ENCODE results near the gene LUC7L. TPM values are rescaled to one million over a fixed set of nuclear protein-coding genes. Genes with fewer than 3 reads are reported as not detected.
"Not testable (repeated sequence)": the region's sequence is repeated elsewhere in the genome, so short reads cannot be mapped to it uniquely, and the experiment has no call there.

Gene LUC7L
- polyA plus RNA-seq, 2 of the 4 experiments (the other 2 are of a cell fraction): 51.6 to 67.6 TPM

GRCh38 chr16:154217-155030, 74.8 kb downstream of the LUC7L start:
- ChIA-PET CTCF (interaction anchor here (0.9 to 1.5 kb wide), 3 partner anchors 11 to 58 kb away, joined by 3 to 5 read pairs (median 3); partner anchors contain the start of gene HBQ1), POLR2A (no interaction called here)
- H3K4me3 ChIP-seq: peak overlapping the region; percentile 76
- 0 out of 3 replicates have a peak, but pooled peaks cover 5% of the 10 kb centered on the region for H3K4me1 ChIP-seq
- TF ChIP-seq KDM5A (IDR thresholded peaks at IDR 0.05): no peak
- TF ChIP-seq ZSCAN20 (CRISPR knock-in tag; IDR thresholded peaks at IDR 0.05): no peak
- TF ChIP-seq BCL3 (IDR thresholded peaks at IDR 0.05): no peak
- TF ChIP-seq RCOR1 (IDR thresholded peaks at IDR 0.05; ENCODE audit: low read depth, low read length): no peak
- TF ChIP-seq BHLHE40 (IDR thresholded peaks at IDR 0.05; ENCODE audit: low read depth, low read length): no peak
- TF ChIP-seq GATA3 (IDR thresholded peaks at IDR 0.05; ENCODE audit: borderline replicate concordance): no peak
- no peak for TF ChIP-seq E2F6 (IDR thresholded peaks at IDR 0.05; ENCODE audit: borderline replicate concordance, low read depth)
- no peaks in the 10 kb centered on the region for H3K9me3 ChIP-seq
- peak overlapping the region; percentile 100 for H3K4me2 ChIP-seq
- no peak for FAIRE-seq
- ATAC-seq: peak; percentile 62 to 69
- WGBS (ENCODE audit: missing lambda C conversion rate): 16% methylated on average over 38 of the region's 59 CpGs
- peak overlapping the region; percentile 54 to 75; a peak in 4 of 6 replicates for H3K27ac ChIP-seq
- DNase-seq (ENCODE audit: low read depth in 1 of 2, low spot score in 1 of 2): no peak

- H3K9me3 ChIP-seq; POLR2A ChIA-PET; H3K4me1 ChIP-seq; H3K27ac ChIP-seq; H3K4me3 ChIP-seq; DNase-seq (ENCODE audit: low read depth in 1 of 2, low spot score in 1 of 2); FAIRE-seq; CTCF ChIA-PET: not testable (repeated sequence)
- H3K4me2 ChIP-seq: peak overlapping the region; percentile 100; the same call in 2 of the 3 replicates
- WGBS (ENCODE audit: missing lambda C conversion rate): no CpG with 5 or more reads among the region's 74 CpGs
- ATAC-seq: peak; percentile 60 to 70
Observed at GRCh38 chr16:153550-154216, 75.6 kb downstream of the LUC7L start.

- POLR2A ChIA-PET, H3K4me2 ChIP-seq: not testable (repeated sequence)
Observed at GRCh38 chr16:153129-153521, 76.1 kb downstream of the LUC7L start.

GRCh38 chr16:152141-153128, 76.8 kb downstream of the LUC7L start, which contains the start of gene HBZ:
Gene HBZ (plus strand): TSS chr16:152644. CDS start chr16:152910, 266 bp downstream.
- H3K27ac ChIP-seq: no peak within 1 kb of the TSS
- DNase-seq (ENCODE audit: low read depth in 1 of 2, low spot score in 1 of 2): no peak
- 91% methylated on average over 13 of the region's 17 CpGs for WGBS (ENCODE audit: missing lambda C conversion rate)
- no peak within 1 kb of the TSS for H3K4me3 ChIP-seq
- H3K4me2 ChIP-seq: no peak within 1 kb of the TSS
- FAIRE-seq: no peak
- CTCF ChIA-PET: no interaction called here
- no peak for TF ChIP-seq PHF8 (IDR thresholded peaks at IDR 0.05; ENCODE audit: borderline replicate concordance, low read depth)
- ATAC-seq: no peak
- H3K9me3 ChIP-seq: no peaks in the 10 kb centered on the region
- 0 out of 3 replicates have a peak, but pooled peaks cover 5% of the 10 kb centered on the region for H3K4me1 ChIP-seq
- POLR2A ChIA-PET: no interaction called here

More at GRCh38 chr16:153129-153521, 76.1 kb downstream of the LUC7L start:
- DNase-seq (ENCODE audit: low read depth in 1 of 2, low spot score in 1 of 2); H3K9me3 ChIP-seq; CTCF ChIA-PET; H3K4me1 ChIP-seq; FAIRE-seq; H3K27ac ChIP-seq; H3K4me3 ChIP-seq: not testable (repeated sequence)
- ATAC-seq: peak; percentile 48 to 53; a peak in 5 of 6 replicates
- WGBS (ENCODE audit: missing lambda C conversion rate): 98% methylated on average over 4 of the region's 6 CpGs
